Coronary artery (tissue), 2 donors: ENCODE measurements around the gene PDS5A.
"Not testable (repeated sequence)": the region's sequence is repeated elsewhere in the genome, so short reads cannot be mapped to it uniquely, and the experiment has no call there.

Experiments
- DNase-seq: peaks from one replicate; pipeline ENCODE4 v3.0.0-alpha.2; 2017; ENCODE audit warnings: low spot score
- H3K27ac ChIP-seq, 2 donors: fragments of 200-600 bp; sonication (generic); one replicate each; pipeline ENCODE4 v1.5.1; 2016 to 2019
- H3K4me3 ChIP-seq: fragments of 200-600 bp; sonication (generic); 2 replicates; pipeline ENCODE4 v1.5.1; 2016; ENCODE audit warnings: mild to moderate bottlenecking, moderate library complexity
- CTCF ChIP-seq: fragments of 200-600 bp; sonication (generic); IDR thresholded peaks from one replicate; pipeline ENCODE4 v1.5.1; 2019; ENCODE audit warnings: antibody characterized with exemption

Gene PDS5A

DNA sequence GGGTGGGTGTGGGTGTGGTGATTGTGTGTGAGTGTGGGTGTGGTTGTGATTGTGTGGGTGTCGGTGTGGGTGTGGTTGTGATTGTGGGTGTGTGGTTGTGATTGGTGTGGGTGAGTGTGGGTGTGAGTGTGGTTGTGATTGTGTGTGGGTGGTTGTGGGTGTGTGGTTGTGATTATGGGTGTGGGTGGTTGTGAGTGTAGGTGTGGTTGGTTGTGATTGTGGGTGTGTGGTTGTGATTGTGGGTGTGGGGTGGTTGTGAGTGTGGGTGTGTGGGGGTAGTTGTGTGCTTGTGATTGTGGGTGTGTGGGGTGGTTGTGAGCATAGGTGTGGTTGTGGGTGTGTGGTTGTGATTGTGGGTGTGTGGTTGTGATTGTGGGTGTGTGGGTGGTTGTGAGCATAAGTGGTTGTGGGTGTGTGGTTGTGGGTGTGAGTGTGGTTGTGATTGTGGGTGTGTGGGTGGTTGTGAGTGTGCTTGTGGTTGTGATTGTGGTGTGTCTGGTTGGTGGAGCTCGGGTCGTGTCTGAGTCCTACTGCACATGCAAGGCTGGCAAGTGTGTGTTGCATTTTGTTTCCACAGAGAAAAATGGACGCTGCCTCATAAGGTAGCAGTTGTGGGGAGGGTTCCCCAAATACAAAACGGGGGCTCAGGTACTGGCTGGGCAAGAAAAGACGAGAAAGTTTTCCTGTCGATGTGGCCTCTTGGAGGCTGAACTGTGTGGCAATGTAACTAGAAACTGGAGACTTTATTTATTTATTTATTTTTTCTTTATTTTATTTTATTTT, 163.1 kb downstream of the PDS5A start:
- H3K27ac ChIP-seq = no peak overlapping the region
- no peak for TF ChIP-seq CTCF
- no peak for DNase-seq
- no peak overlapping the region for H3K4me3 ChIP-seq

- H3K4me3 ChIP-seq, H3K27ac ChIP-seq, DNase-seq: not testable (repeated sequence)
Observed at GRCh38 chr4:39813761-39814160, 163.9 kb downstream of the PDS5A start.

GRCh38 chr4:39813033-39813432, 164.7 kb downstream of the PDS5A start:
- not testable (repeated sequence) for H3K27ac ChIP-seq, H3K4me3 ChIP-seq, DNase-seq

DNA sequence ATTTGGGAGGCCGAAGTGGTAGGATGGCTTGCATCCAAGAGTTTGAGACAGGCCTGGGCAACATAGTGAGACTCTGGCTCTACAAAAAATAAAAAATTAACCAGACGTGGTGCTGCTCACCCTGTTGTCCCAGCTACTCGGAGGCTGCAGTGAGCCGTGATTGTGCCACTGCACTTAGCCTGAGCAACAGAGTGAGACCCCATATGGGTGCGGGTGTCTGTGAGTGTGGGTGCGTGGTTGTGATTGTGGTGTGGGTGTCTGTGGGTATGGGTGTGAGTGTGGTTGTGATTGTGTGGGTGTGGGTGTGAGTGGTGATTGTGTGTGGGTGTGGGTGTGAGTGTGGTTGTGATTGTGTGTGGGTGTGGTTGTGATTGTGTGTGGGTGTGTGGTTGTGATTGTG, 165.2 kb downstream of the PDS5A start:
- no peak for TF ChIP-seq CTCF
- Histone ChIP-seq H3K4me3 (no peak overlapping the region), H3K27ac (no peak overlapping the region)
- no peak for DNase-seq

DNA sequence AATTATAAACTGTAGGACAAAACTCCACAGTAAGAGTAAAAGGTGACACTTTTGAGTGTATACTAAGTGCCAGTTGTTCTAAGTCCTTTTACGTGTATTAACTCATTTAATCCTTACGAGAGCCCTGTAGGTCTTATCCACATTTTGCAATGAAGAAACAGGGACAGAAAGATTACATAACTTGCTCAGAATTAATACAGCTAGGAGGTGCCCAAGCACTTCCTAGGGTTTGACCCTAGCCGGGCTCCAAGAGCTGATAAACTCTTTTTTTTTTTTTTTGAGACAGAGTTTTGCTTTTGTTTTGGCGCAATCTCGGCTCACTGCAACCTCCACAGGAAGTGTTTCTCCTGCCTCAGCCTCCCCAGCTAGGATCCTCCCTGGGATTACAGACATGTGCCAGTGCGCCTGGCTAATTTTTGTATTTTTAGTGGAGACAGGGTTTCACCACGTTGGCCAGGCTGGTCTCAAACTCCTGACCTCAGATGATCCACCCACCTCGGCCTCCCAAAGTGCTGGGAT, 169.4 kb downstream of the PDS5A start:
- Histone ChIP-seq H3K27ac (no peak overlapping the region), H3K4me3 (no peak overlapping the region)
- TF ChIP-seq CTCF = no peak
- DNase-seq = no peak

DNA sequence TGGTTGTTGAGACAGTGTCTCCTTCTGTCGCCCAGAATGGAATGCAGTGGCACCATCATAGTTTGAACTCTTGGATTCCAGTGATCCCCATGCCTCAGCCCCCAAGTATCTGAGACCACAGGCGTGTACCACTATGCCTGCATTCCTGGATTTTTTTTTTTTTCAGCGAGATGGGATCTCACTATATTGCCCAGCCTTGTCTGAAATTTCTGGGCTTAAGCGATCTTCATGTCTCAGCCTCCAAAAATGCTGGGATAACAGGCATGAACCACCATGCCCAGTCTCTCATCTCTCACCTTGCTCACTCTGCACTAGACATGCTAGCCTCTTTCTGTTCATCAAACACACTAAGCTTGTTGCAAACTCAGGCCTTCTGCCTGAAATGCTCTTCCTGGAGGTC, 175.7 kb downstream of the PDS5A start:
- no peak for TF ChIP-seq CTCF
- H3K27ac ChIP-seq = no peak overlapping the region
- H3K4me3 ChIP-seq = no peak overlapping the region
- DNase-seq = no peak

DNA sequence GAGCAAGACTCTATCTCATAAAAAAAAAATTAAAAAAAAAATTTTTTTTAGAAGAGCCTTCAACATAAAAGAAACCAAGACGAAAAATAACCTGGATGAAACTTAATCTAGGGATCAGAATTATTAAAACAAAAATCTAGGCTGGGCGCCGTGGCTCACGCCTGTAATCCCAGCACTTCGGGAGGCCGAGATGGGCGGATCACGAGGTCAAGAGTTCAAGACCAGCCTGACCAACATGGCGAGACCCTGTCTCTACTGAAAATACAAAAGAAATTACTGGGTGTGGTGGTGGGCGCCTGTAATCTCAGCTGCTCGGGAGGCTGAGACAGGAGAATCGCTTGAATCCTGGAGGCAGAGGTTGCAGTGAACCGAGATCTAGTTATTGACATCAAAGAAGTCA, 184.7 kb downstream of the PDS5A start:
- not testable (repeated sequence) for H3K4me3 ChIP-seq, H3K27ac ChIP-seq, DNase-seq

DNA sequence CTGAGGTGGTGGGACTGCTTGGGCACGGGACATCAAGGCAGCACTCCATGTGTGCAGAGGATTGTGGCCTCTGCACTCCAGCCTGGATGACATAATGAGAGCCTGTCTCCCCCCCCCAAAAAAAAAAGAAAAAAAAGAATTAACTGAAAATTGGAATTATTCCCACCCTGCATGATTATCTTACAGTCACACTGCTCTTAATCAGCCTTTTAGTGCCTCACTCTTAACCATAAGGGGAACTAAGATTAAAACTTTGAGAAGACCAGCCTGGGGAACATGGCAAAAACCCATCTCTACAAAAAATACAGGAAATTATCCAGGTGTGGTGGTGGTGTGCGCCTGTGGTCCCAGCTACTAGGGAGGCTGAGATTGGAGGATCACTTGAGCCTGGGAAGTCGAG, 185.2 kb downstream of the PDS5A start:
- no peak for DNase-seq
- no peak overlapping the region for H3K4me3 ChIP-seq
- no peak overlapping the region for H3K27ac ChIP-seq
- TF ChIP-seq CTCF = no peak
